ENCODE data around the gene PARD3.
A peak's percentile ranks its signal among the peaks of the same experiment; 100 is the strongest.

PARD3 gene

DNA sequence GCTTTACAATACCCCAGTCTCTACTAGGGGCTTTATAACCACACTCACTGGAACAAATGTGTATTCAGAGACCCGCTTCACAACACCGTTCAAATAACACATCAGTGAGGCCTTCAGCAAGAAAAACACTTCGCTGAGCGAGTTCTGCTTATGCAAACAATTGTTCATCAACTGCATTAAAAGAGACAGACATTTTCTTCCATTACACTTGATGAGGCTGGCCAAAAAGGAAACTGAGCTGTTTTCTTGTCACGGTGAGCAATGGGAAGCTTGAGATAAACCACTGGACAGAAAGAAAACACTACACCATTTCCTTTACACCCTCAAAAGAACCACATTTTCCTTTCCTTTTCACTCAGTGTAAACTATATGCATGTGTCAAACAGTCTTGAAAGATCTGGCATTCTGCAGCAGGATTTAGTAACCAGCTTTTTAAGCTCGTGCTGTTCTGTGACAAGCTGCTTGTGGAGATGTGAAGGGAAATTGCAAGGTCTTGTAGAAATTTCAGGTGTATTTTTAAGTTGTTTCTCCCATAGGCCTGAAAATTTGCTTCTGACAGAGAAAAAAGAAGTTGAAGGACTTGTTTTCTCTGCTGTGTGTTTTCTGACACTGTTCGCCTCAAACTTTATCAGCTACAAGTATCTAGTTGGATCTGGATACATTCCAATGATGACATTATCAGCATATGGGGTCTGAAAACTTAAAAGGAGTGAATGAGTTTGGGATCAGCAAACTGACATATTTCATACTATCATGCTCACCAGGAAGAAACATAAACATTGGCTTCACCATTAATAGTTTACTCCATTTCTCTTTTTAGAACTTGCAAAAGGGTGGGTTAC, 693.1 kb downstream of the PARD3 start:
- 84 to 94% methylated on average over 4 to 6 of the region's 7 CpGs for WGBS, 2 experiments (ENCODE audit: insufficient coverage in 2 of 2)
- H3K36me3 ChIP-seq (ENCODE audit: control insufficient read depth, insufficient read depth, low read length), result peaks cover 7% of the 10 kb centered on the region
- peaks cover 33% of the 10 kb centered on the region for H3K4me1 ChIP-seq (ENCODE audit: control insufficient read depth, insufficient read depth, low read length, poor library complexity, severe bottlenecking)
- H3K4me3 ChIP-seq (ENCODE audit: extremely low read depth, insufficient read depth, low read length, poor library complexity, severe bottlenecking), result no peak overlapping the region
- H3K9me3 ChIP-seq (ENCODE audit: control insufficient read depth, low read length), result no peaks in the 10 kb centered on the region
- H3K27ac ChIP-seq (ENCODE audit: low read depth, low read length, severe bottlenecking), result peak overlapping the region; percentile 66

DNA sequence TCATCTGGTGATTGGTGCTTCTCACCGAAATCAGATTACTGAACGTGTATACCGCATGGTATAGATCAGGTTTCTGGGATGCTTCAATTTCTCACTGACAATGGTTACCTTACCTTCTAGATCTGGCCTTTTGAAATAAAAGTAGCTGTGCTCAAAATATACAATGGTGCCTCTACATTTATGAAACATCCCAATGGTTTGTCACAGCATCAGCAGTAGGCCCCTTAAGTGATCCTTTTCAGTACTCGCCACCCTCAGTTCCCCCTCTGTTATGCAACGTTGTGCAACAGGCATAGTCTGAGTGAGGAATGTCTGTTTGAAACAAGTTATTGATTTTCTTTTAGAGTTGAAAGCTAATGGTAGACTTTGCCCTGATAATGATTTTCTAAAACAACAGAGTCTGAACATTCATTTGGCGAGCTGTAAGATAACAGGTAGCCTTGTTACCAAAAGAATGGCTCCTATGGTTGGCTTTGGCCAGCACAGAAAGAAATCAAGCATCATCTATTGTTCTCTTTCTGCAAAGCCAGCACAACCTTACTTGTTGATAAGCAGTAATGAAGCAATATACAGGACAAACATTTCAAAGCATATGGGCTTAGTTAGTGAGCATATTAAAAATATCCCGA, 693.9 kb downstream of the PARD3 start:
- H3K27ac ChIP-seq (ENCODE audit: low read depth, low read length, severe bottlenecking), result peak overlapping the region; percentile 66
- H3K4me3 ChIP-seq (ENCODE audit: extremely low read depth, insufficient read depth, low read length, poor library complexity, severe bottlenecking), result no peak overlapping the region

DNA sequence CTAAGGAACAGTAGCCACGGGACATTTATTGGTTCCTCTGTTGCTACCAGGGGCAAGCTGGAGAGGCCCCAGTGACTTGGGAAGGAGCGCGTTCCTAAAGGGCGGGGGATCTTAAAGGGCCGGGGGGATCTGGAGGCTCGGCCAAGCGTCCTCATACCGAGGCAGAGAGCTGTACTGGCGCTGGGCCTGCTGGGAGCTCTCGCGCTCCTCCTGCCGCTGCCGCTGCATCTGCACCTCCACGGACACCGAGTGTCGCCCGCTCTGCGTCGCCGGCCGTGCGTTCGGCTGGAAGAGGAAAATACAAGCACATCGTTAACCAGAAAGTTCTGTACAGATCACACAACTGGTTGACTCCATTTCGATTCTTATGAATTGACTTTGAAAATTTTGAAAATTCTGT, 695.6 kb downstream of the PARD3 start:
- WGBS, 2 experiments (ENCODE audit: insufficient coverage in 2 of 2), result 95 to 97% methylated on average over 23 of the region's 25 CpGs
- peaks cover 33% of the 10 kb centered on the region for H3K4me1 ChIP-seq (ENCODE audit: control insufficient read depth, insufficient read depth, low read length, poor library complexity, severe bottlenecking)
- H3K4me3 ChIP-seq (ENCODE audit: extremely low read depth, insufficient read depth, low read length, poor library complexity, severe bottlenecking), result no peak overlapping the region
- H3K36me3 ChIP-seq (ENCODE audit: control insufficient read depth, insufficient read depth, low read length), result peaks cover 7% of the 10 kb centered on the region
- H3K27ac ChIP-seq (ENCODE audit: low read depth, low read length, severe bottlenecking), result no peak overlapping the region
- no peaks in the 10 kb centered on the region for H3K9me3 ChIP-seq (ENCODE audit: control insufficient read depth, low read length)

More for the DNA sequence above, 693.9 kb downstream of the PARD3 start:
- H3K9me3 ChIP-seq (ENCODE audit: control insufficient read depth, low read length), result no peaks in the 10 kb centered on the region
- H3K4me1 ChIP-seq (ENCODE audit: control insufficient read depth, insufficient read depth, low read length, poor library complexity, severe bottlenecking), result peaks cover 36% of the 10 kb centered on the region
- peaks cover 7% of the 10 kb centered on the region for H3K36me3 ChIP-seq (ENCODE audit: control insufficient read depth, insufficient read depth, low read length)
- WGBS, 2 experiments (ENCODE audit: insufficient coverage in 2 of 2), result 95 to 100% methylated on average over 4 to 5 of the region's 7 CpGs

DNA sequence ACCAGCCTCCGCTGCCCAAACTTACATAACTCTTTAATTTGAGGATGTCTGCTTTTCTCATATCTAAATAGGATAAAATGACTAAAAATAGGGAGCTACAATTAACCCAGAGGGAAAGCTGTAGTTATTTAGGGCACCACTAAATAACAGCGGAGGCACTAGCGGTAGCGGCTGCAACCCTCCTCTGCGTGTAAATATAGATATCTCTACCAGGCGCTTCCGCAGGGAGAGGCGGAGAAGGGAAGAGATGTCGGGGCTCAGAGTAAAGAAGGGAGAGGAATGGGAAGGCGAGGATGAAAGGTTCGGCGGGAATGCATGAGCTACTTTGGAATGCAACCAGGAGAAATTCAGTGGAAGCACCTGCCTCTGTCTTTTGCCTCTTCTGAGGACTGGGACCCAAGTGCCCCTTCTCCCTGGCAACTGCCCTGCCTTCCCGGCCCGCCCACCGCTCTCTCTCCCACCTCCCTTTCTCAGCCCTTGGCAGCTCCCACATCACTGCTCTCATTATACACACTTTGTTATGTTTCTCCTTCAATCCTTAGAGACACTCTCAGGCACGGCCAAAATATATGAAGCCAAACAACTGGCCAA, 698.3 kb downstream of the PARD3 start:
- Histone ChIP-seq H3K4me3 (ENCODE audit: extremely low read depth, insufficient read depth, low read length, poor library complexity, severe bottlenecking) (no peak overlapping the region), H3K27ac (ENCODE audit: low read depth, low read length, severe bottlenecking) (no peak overlapping the region), H3K9me3 (ENCODE audit: control insufficient read depth, low read length) (no peaks in the 10 kb centered on the region), H3K36me3 (ENCODE audit: control insufficient read depth, insufficient read depth, low read length) (peaks cover 7% of the 10 kb centered on the region), H3K4me1 (ENCODE audit: control insufficient read depth, insufficient read depth, low read length, poor library complexity, severe bottlenecking) (peaks cover 17% of the 10 kb centered on the region)
- WGBS, 2 experiments (ENCODE audit: insufficient coverage in 2 of 2), result 84 to 85% methylated on average over 14 of the region's 16 CpGs

DNA sequence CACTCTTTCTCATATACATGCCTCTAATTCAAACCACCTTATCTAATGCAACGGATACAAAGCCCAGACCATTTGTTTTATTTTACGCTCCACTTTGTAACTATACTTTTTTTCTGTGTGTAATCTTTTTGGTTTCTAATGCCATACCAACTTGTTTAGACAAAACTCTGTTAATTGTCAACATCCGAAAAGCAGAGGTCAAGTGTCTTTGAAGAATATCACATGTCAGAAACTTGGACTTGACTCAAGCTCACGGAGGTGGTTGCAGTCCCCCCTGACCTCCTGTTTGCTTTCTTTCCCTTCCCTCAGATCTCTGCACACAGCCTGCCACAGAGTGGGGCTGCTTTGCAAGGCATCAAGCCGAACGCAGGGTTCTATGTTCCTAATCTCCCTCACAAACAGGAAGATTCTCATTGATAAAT, 698.9 kb downstream of the PARD3 start:
- Histone ChIP-seq H3K4me3 (ENCODE audit: extremely low read depth, insufficient read depth, low read length, poor library complexity, severe bottlenecking) (no peak overlapping the region), H3K9me3 (ENCODE audit: control insufficient read depth, low read length) (no peaks in the 10 kb centered on the region), H3K27ac (ENCODE audit: low read depth, low read length, severe bottlenecking) (no peak overlapping the region), H3K36me3 (ENCODE audit: control insufficient read depth, insufficient read depth, low read length) (peaks cover 7% of the 10 kb centered on the region), H3K4me1 (ENCODE audit: control insufficient read depth, insufficient read depth, low read length, poor library complexity, severe bottlenecking) (peaks cover 12% of the 10 kb centered on the region)
- WGBS, 2 experiments (ENCODE audit: insufficient coverage in 2 of 2), result 86 to 93% methylated on average over 2 of the region's 6 CpGs

DNA sequence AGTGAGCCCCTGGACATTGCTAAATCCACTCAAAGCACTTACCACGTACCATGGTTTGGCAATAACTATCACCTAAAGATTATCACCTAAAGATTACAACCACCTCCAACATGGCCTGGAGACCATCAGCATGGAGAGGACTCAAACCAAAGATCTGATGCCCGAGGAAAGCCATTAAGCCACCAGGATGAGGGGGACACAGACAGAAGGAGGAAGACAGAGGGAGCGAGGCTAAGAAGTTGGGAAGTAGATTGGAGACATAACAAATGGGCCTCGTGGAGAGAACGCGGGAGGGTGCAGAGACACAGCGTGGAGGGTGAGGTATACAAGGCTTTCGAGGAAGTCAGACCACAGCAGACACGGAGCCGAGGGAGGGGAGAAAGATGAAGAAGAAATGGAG, 700.2 kb downstream of the PARD3 start:
- no peaks in the 10 kb centered on the region for H3K9me3 ChIP-seq (ENCODE audit: control insufficient read depth, low read length)
- H3K4me1 ChIP-seq (ENCODE audit: control insufficient read depth, insufficient read depth, low read length, poor library complexity, severe bottlenecking), result peaks cover 8% of the 10 kb centered on the region
- H3K4me3 ChIP-seq (ENCODE audit: extremely low read depth, insufficient read depth, low read length, poor library complexity, severe bottlenecking), result no peak overlapping the region
- 89 to 96% methylated on average over 5 to 9 of the region's 10 CpGs for WGBS, 2 experiments (ENCODE audit: insufficient coverage in 2 of 2)
- peaks cover 7% of the 10 kb centered on the region for H3K36me3 ChIP-seq (ENCODE audit: control insufficient read depth, insufficient read depth, low read length)
- H3K27ac ChIP-seq (ENCODE audit: low read depth, low read length, severe bottlenecking), result no peak overlapping the region

DNA sequence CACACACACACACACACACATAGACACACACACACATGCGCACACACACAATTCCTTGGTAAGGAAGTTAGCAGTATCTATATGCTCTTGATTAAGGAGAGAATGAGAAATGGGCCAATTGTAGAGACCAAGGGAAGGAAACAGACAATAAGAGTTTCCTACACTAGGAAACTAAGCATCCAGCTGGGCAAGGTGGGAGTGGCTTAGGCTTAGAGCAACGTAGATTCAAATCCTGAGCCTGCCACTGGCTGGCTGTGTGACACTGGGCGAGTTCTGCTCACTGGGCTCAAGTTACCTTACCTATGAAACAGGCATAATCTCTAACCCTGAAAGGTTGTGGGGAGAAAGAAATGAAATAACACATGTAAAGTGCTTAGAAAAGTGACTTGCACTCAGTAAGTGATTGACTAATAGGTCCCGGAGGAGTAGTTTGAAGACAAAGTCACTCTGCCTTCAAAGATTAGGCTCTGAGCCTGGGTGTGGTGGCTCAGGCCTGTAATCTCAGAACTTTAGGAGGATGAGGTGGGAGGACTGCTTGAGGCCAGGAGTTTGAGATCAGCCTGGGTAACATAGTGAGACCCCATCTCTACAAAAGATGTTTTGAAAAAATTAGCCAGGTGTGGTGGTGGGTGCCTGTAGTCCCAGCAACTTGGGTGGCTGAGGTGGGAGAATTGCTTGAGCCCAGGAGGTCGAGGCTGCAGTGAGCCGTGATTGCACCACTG, 701.4 kb downstream of the PARD3 start:
- 92 to 100% methylated on average over 2 to 3 of the region's 6 CpGs for WGBS, 2 experiments (ENCODE audit: insufficient coverage in 2 of 2)
- H3K4me3 ChIP-seq (ENCODE audit: extremely low read depth, insufficient read depth, low read length, poor library complexity, severe bottlenecking), result no peak overlapping the region
- H3K9me3 ChIP-seq (ENCODE audit: control insufficient read depth, low read length), result no peaks in the 10 kb centered on the region
- H3K4me1 ChIP-seq (ENCODE audit: control insufficient read depth, insufficient read depth, low read length, poor library complexity, severe bottlenecking), result peaks cover 8% of the 10 kb centered on the region
- no peak overlapping the region for H3K27ac ChIP-seq (ENCODE audit: low read depth, low read length, severe bottlenecking)
- peaks cover under 1% of the 10 kb centered on the region for H3K36me3 ChIP-seq (ENCODE audit: control insufficient read depth, insufficient read depth, low read length)

DNA sequence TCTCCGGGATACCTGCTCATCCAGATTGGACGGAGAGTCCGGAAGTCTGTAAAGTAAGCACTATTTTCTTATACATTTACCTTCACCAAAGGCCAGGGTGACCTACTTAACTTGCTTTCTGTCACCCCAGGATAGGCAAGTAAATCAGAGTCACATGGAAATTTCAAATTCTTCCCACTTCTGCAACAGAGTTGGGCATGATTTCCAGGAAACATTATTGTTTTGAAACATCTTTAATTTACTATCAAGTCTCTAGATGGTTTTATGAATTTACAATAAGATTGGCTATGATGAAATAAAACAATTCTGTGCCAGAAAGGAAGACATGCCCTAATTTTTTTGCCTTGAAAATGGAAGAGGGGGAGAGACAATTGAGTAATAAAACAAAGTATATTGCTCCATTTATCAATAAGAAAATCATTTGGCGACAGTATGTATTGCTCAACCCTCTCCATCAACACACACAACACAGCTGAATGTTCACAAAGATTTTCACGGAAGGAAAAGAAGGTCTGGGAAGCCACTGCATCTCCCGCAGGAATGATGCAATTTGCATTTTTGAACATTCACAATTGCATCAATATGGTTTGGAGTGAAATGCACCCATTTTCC, 702.8 kb downstream of the PARD3 start:
- Histone ChIP-seq H3K36me3 (ENCODE audit: control insufficient read depth, insufficient read depth, low read length) (no peaks in the 10 kb centered on the region), H3K4me3 (ENCODE audit: extremely low read depth, insufficient read depth, low read length, poor library complexity, severe bottlenecking) (no peak overlapping the region), H3K4me1 (ENCODE audit: control insufficient read depth, insufficient read depth, low read length, poor library complexity, severe bottlenecking) (peaks cover 8% of the 10 kb centered on the region), H3K9me3 (ENCODE audit: control insufficient read depth, low read length) (no peaks in the 10 kb centered on the region), H3K27ac (ENCODE audit: low read depth, low read length, severe bottlenecking) (no peak overlapping the region)
- WGBS, 2 experiments (ENCODE audit: insufficient coverage in 2 of 2), result 92 to 96% methylated on average over 4 to 5 of the region's 6 CpGs

DNA sequence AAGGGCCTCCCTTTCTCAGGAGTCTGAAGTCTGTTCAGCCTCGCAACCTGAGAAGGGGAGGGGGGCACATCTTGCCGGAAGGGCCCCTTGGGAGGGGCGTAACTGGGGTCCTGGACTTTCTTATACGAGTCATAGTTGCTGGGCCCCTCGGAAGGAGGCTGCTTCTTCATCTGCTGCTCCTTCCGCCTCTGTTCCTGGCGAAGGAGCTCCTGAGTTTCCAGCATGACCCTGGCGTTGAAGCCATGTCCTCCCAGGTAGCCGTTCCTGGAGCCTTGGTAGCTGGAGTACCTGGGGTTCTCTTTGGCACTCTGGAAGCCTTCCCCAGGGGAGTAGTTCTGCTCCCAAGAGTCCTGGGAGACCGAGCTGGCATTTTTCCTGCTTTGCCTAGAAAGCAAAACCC, 703.9 kb downstream of the PARD3 start:
- Histone ChIP-seq H3K4me1 (ENCODE audit: control insufficient read depth, insufficient read depth, low read length, poor library complexity, severe bottlenecking) (peaks cover 2% of the 10 kb centered on the region), H3K27ac (ENCODE audit: low read depth, low read length, severe bottlenecking) (no peak overlapping the region), H3K9me3 (ENCODE audit: control insufficient read depth, low read length) (no peaks in the 10 kb centered on the region), H3K4me3 (ENCODE audit: extremely low read depth, insufficient read depth, low read length, poor library complexity, severe bottlenecking) (no peak overlapping the region), H3K36me3 (ENCODE audit: control insufficient read depth, insufficient read depth, low read length) (no peaks in the 10 kb centered on the region)
- WGBS, 2 experiments (ENCODE audit: insufficient coverage in 2 of 2), result 91 to 96% methylated on average over 8 of the region's 10 CpGs
